ENCODE measurements around the gene TNS1. TPM values are rescaled to one million over a fixed set of nuclear protein-coding genes. Genes with fewer than 3 reads are reported as not detected.

The TNS1 gene
- total RNA-seq, 1 donor = 116 TPM

DNA sequence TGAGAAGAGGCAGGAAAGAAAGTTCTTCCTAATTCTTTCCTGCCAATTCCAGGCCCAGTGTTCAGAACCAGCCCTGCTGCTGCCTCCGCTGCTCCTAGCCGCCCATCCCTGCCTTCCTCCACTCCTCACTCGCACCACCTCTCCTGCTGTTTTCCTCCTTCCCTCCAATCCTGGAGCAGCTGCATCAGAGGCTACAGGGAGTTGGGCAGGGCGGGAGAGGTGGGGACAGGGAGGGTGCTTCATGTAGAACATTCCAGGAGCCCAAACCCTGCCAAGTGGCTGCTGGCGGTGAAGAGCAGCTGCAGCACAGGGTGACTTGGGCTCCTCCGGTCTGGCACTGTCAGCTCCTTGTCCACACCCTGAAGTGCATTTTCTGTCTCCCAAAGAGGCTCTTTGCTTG, 176.3 kb downstream of the TNS1 start:
- H3K4me3 ChIP-seq (ENCODE audit: low read depth, low read length) = no peak overlapping the region
- DNase-seq (ENCODE audit: low read depth) = peak; percentile 46
- TF ChIP-seq, protein P1, sequence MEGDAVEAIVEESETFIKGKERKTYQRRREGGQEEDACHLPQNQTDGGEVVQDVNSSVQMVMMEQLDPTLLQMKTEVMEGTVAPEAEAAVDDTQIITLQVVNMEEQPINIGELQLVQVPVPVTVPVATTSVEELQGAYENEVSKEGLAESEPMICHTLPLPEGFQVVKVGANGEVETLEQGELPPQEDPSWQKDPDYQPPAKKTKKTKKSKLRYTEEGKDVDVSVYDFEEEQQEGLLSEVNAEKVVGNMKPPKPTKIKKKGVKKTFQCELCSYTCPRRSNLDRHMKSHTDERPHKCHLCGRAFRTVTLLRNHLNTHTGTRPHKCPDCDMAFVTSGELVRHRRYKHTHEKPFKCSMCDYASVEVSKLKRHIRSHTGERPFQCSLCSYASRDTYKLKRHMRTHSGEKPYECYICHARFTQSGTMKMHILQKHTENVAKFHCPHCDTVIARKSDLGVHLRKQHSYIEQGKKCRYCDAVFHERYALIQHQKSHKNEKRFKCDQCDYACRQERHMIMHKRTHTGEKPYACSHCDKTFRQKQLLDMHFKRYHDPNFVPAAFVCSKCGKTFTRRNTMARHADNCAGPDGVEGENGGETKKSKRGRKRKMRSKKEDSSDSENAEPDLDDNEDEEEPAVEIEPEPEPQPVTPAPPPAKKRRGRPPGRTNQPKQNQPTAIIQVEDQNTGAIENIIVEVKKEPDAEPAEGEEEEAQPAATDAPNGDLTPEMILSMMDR (IDR thresholded peaks at IDR 0.05; ENCODE audit: insufficient read depth, low read length) = no peak

- H3K4me3 ChIP-seq (ENCODE audit: low read depth, low read length) = no peak overlapping the region
- TF ChIP-seq, protein P1 (IDR thresholded peaks at IDR 0.05; ENCODE audit: insufficient read depth, low read length) = no peak
Observed at GRCh38 chr2:217825469-217826235, 177.1 kb downstream of the TNS1 start.

DNA sequence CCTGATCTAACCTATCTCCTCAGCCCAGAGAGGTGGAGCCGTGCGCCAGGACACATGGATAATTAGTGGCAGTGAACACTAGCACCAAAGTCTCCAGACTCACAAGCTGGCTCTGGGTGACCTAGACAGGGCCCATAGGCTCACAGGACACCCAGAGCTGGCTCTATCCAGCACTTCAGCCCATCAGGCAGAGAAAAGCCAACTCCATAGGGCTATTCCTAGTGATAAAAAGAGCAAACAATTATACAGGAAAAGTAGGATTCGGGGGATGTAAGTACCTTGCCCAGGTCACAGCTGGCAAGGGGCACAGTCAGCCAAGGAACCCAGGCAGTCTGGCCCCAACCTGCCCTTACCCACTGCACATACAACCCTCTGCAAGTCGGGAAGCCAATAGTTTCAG, 178.6 kb downstream of the TNS1 start:
- TF ChIP-seq, protein P1 (IDR thresholded peaks at IDR 0.05; ENCODE audit: insufficient read depth, low read length) = no peak

More at GRCh38 chr2:217825469-217826235, 177.1 kb downstream of the TNS1 start:
- DNase-seq (ENCODE audit: low read depth) = no peak

GRCh38 chr2:217823626-217824025, 179.2 kb downstream of the TNS1 start:
- TF ChIP-seq, protein P1 (IDR thresholded peaks at IDR 0.05; ENCODE audit: insufficient read depth, low read length) = no peak
- H3K4me3 ChIP-seq (ENCODE audit: low read depth, low read length) = no peak overlapping the region
- DNase-seq (ENCODE audit: low read depth) = no peak

More for the DNA sequence above, 178.6 kb downstream of the TNS1 start:
- no peak for DNase-seq (ENCODE audit: low read depth)
- H3K4me3 ChIP-seq (ENCODE audit: low read depth, low read length) = no peak overlapping the region

GRCh38 chr2:217822296-217823252, 180.2 kb downstream of the TNS1 start:
- no peak overlapping the region for H3K4me3 ChIP-seq (ENCODE audit: low read depth, low read length)
- TF ChIP-seq, protein P1 (IDR thresholded peaks at IDR 0.05; ENCODE audit: insufficient read depth, low read length) = peak; percentile 30
- peak; percentile 54 for DNase-seq (ENCODE audit: low read depth)

DNA sequence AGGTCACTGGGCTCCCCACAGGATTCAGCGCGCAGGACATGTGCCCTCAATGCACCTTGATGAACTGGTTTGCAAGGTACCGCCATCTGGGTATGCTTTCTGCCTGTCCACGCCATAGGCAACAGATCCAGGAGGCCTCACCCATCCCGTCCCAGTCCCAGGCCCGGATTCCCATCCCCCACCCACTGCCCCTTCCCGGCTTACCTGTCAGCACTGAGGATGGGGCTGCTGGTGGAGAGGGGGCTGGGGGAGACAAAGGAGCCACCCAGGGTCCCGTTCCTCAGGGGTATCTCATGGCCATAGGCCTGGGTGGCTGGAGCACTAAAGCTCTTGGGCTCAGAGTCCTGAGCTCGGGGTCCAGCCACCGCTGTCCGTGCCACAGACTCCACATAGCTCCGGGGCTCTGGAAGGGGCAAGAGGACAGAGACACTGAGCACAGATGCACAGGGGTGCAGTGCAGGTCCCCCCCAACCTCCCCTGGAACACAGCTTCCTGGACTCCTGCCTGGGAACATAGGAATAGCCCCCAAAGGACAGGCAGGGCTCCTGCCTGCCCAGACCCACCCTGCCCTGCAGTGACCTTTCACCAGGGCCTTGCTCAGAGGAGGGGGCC, 181.2 kb downstream of the TNS1 start:
- H3K4me3 ChIP-seq (ENCODE audit: low read depth, low read length) = no peak overlapping the region
- TF ChIP-seq, protein P1 (IDR thresholded peaks at IDR 0.05; ENCODE audit: insufficient read depth, low read length) = no peak
- DNase-seq (ENCODE audit: low read depth) = no peak

All from fibroblast of the aortic adventitia (primary cell).